Amniotic epithelial cell (primary cell): Measurements from ENCODE around the gene BICDL2.
"Not testable (repeated sequence)": the region's sequence is repeated elsewhere in the genome, so short reads cannot be mapped to it uniquely, and the experiment has no call there.

Experiments
- DNase-seq: peaks from one replicate; pipeline ENCODE4 v3.0.0-alpha.2; 2010; ENCODE audit warnings: low read depth

BICDL2 gene

DNA sequence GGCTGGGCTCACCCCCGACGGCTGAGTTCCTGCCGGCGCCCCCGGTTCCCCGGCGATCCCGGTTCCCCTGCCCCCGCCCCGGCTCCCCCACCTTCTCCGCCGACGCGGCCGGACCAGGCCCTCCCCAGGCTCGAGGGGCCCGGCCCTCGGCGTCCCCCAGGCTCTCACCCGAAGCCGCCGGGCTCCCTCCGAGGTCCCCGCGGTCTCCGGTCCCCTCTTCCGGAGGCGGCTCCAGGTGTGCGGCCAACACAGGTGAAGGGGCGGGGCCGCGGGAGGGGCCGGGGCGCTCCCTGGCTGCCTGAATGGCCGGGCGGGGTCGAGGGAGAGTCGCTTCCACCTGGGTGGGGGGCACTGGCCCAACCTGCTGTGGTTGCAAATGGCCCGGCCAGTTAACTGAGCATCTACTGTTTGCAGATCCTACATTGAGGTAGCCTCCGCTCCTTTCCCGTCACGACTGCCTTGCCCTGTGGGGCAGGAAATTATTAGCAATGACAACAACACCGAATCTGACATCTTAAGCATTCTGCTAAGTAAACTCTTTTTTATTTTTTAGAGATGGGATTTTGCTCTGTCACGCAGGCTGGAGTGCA lies at the start of gene BICDL2:
BICDL2 (minus strand) TSS at position 219 of the 590 bp plus-strand sequence. CDS start 1,448 bp downstream, outside the sequence.
- DNase-seq, result no peak

- no peak for DNase-seq
Observed at GRCh38 chr16:3085868-3086595, 49.3 kb upstream of the BICDL2 start.

DNA sequence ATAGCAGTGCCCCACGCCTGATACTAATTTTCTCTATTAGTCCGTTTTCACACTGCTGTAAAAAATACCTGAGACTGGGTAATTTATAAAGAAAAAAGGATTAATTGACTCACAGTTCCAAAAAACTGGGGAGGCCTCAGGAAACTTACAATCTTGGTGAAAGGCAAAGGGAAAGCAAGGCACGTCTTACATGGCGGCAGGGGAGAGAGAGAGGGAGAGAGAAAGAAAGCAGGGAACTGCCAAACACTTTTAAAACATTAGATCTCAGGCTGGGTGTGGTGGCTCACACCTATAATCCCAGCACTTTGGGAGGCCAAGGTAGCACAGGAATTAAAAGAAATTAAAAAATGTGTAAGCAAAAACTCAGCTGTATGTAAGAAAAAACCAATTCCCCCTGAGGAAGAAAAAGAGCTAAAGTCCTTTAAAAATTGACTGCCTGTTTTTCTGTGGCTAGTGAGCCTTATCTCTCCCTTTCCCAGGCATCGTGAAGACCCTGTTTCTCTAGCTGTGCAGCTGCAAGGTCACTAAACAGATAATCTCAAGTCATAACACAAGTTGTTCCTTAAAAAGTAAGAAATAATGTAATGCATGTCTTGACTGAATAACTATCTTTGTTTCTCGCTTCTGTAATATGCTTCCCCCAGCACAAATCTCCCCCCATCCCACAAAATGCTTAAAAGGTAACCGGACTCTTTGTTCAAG lies 48.4 kb upstream of the BICDL2 start:
- DNase-seq, result no peak

DNA sequence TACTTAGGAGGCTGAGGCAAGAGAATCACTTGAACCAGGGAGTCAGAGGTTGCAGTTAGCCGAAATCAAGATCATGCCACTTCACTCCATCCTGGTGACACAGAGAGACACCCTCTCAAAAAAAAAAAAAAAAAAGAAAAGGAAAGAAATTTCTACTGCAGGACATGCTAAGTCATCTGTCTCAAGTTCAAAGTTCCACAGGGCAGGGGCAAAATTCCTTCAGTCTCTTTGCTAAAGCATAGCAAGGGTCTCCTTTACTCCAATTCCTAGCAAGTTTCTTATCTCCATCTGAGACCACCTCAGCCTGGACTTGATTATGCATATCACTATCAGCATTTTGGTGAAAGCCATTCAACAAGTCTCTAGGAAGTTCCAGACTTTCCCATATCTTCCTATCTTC lies 47.7 kb upstream of the BICDL2 start:
- DNase-seq, result no peak

DNA sequence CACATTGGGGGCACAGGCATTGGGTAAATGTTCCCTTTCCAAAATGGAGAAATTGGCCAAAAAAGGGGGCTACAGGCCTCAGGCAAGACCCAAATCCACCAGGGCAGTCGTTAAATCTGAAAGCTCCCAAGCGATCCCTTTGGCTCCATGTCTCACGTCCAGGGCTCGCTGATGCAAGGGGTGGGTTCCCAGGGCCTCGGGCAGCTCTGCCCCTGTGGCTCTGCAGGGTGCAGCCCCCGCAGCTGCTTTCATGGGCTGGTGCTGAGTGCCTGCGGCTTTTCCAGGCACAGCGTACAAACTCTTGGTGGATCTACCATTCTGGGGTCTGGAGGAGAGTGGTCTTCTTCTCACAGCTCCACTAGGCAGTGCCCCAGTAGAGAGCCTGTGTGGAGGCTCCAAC lies 46.7 kb upstream of the BICDL2 start:
- not testable (repeated sequence) for DNase-seq

DNA sequence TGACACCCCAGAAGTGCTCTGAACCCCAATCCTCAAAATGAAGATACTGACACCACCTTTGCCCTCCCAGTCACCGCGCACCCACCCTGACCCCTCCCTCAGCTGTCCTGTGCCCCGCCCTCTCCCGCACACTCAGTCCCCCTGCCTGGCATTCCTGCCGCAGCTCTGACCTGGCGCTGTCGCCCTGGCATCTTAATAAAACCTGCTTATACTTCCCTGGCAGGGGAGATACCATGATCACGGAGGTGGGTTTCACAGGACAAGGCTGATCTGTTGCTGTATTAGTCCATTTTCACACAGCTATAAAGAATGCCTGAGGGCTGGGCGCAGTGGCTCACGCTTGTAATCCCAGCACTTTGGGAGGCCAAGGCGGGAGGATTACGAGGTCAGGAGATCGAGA lies 45.2 kb upstream of the BICDL2 start:
- not testable (repeated sequence) for DNase-seq

- DNase-seq, result no peak
Observed at GRCh38 chr16:3080024-3080423, 43.3 kb upstream of the BICDL2 start.

GRCh38 chr16:3076577-3076976 lies 39.8 kb upstream of the BICDL2 start:
- no peak for DNase-seq

DNA sequence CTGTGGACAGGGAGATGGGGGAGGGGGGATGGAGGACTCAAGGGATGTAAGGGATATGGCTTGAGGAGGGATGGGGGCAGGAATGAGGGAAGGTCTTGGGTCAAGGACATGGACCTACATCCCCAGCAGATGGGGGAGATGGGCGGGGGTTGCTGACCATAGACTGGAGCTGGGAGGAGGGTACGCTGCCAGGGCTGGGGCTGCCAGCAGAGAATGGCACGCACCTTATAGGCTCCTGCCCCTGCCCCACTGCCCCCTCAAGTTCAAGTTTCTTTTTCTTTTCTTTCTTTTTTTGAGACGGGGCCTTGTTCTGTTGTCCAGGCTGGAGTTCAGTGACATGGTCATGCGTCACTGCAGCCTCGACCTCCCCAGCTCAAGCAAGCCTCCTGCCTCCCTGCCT lies 39.2 kb upstream of the BICDL2 start:
- DNase-seq, result not testable (repeated sequence)

DNA sequence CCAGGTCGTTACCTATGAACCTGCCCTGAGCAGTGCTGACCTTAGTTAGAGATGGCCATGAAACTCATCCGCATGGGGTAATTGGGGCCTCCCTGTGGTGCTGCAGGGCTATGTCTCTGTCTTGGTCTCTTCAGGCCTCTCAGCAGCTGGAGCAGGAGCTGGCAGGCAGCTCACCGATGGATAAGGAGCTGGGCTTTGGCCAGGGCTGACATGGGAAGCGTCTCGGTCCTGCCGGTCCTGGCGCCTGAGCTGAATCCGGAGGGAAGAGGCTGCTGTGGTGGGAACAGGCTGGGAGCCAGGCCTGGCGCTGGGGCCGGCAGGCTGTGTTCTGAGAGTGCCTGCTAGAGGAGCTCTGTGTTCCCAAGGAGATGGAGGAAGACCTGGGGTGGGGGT lies 38.8 kb upstream of the BICDL2 start:
- no peak for DNase-seq

DNA sequence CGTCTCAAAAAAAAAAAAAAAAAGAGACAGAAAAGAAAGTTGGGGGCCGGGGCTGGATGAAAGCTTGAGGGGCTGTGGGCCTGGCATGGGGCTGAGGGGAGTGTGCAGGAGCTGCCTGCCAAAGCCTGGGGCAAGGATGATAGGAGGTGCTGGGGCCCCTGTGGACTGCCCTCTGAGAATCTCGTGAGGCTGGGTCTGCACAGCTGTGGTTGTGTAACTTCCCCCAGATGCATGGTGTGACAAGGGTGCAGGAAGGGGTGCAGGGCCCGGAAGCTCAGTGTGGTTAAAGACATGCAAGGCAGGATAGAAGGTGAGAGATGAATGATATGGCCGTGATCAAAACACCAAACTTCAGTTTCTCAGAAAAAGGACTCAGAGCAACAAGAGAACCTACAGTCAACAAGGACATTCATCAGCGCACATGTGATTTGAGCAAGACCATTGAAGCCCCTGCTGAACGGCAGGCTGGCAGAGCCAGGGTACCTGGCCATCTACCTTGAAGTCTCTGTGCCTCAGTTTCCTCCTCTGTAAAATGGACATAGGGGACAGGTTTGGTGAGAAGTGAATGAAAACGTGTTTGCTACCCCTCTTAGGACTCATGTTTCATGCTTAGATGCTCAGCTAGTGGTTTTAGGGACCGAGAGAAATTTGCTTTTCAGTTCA lies 38.2 kb upstream of the BICDL2 start:
- DNase-seq, result no peak

DNA sequence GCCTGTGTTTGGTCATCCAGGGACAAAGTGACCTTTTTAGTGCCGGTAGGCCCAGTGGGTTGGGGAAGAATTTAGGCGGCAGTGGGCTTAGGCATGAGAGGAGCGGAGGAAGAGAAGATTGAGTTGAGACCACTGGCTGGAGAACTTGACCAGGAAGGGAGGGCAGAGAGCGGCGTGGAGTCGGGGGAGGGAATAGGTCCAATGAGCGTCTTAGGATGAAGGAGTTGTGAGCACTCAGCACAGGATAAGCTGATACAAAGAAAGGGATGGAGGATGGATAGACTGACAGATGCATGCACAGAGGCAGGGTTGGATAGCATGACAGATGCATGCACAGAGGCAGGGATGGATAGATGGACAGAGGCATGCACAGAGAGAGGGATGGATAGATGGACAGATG lies 36.7 kb upstream of the BICDL2 start:
- no peak for DNase-seq

DNA sequence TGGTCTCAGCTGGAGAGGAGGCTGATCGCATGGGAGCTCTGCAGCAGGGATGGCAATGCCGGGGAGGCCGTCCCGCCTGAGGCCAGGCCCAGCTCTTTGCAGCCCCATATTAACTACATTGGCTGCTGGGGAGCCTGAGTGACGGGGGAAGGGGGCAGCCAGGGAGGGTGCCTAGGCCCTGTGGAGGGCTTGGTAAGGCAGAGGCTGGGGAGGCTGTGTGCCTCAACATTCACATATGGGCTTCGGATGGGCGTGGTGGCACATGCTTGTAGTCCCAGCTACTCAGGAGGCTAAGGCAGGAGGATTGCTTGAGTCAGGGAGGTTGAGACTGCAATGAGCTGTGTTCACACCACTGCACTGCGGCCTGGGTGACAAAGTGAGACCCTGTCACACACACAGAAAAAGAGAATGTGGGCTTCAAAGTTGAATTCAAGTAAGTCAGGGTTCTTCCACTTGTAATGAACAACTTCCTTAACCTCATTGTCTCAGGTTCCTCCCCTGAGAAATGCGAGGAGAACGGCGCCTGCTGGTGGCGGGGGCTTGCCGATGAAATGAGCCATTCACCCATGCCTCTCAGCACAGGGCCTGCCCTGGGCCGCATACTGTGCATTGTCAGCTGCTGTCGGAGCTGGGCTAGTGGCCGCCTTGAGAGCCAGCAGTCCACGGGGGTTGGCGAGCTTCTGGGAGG lies 36.0 kb upstream of the BICDL2 start:
- DNase-seq, result not testable (repeated sequence)

GRCh38 chr16:3072148-3072547 lies 35.4 kb upstream of the BICDL2 start:
- DNase-seq, result not testable (repeated sequence)

- DNase-seq, result no peak
Observed at GRCh38 chr16:3071655-3072054, 34.9 kb upstream of the BICDL2 start.

GRCh38 chr16:3070608-3071111 lies 33.9 kb upstream of the BICDL2 start:
- no peak for DNase-seq

DNA sequence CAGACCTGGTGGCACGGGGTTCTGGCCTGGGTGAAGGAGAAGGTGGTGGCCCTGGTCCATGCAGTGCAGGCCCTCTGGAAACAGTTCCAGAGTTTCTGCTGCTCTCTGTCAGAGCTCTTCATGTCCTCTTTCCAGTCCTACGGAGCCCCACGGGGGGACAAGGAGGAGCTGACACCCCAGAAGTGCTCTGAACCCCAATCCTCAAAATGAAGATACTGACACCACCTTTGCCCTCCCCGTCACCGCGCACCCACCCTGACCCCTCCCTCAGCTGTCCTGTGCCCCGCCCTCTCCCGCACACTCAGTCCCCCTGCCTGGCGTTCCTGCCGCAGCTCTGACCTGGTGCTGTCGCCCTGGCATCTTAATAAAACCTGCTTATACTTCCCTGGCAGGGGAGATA lies 32.4 kb upstream of the BICDL2 start:
- not testable (repeated sequence) for DNase-seq

GRCh38 chr16:3068487-3068886 lies 31.7 kb upstream of the BICDL2 start:
- DNase-seq, result no peak

DNA sequence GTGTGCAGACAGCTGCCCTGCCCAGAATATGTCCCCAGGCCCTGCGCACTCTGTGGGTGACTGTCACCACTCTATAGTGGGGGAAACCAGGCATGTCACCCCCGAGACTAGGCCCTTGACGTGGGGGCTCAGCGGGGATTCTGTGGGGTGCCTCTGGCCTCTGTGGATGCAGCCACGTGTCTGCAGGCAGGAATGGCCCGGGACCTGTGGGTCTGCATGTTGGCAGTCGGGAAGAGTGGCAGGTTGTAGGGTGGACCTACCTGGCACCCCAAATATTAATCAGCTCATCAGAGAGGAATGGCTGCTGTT lies 29.6 kb upstream of the BICDL2 start:
- no peak for DNase-seq

GRCh38 chr16:3065742-3066439 lies 29.1 kb upstream of the BICDL2 start:
- DNase-seq, result no peak

DNA sequence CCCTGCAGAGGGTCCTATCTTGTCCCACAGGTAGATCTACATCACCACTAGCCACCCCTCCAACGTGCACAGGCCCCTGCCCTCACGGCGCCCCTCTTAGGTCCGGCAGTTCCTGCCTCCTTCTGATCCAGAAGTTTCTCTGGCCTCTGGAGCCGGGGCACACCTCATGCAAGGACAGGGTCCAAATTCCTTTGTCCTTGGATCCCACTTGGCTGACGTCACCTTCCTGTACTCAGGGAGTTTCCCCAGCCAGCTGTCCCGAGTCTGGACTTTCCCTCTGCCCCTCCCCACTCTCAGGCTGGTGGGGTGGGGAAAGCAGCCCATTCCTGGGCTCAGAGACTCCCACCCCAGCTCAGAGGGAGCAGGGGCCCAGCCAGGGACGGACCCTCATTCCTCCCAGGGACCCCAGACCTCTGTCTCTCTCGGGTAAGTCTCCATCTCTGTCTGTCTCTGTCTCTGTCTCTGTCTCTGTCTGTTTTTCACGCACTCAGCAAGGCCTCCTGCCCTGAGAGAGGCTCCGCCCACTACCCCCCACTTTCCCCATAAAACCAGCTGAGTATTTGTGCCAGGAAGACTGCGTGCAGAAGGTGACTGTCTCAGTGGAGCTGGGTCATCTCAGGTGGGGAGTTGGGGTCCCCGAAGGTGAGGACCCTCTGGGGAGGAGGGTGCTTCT lies 28.5 kb upstream of the BICDL2 start, which contains the start of gene IL32:
IL32 (plus strand) TSS at position 572 of the 673 bp plus-strand sequence. CDS start 172 bp downstream, outside the sequence.
- DNase-seq, result peak; percentile 59
